Small intestine (tissue), 7 donors: Measurements from ENCODE around the gene HOXD4. TPM values are rescaled to one million over a fixed set of nuclear protein-coding genes. Genes with fewer than 3 reads are reported as not detected.

ENCODE experiments used
- DNase-seq, 2 donors: peaks; one replicate each; pipeline versions ENCODE4 v3.0.0 to v3.0.0-alpha.2; 2013
- FAIRE-seq: peaks from 2 replicates; lab custom pipeline; 2012; peaks lifted over from hg19 to GRCh38; lab: Jason Lieb, UNC
- H3K27ac ChIP-seq, 3 donors: one replicate each; pipeline ENCODE4 v1.5.1; 2013; ENCODE audit warnings: low read length in 2 of 3, mild to moderate bottlenecking in 2 of 3, control low read depth in 1 of 3, inconsistent platforms in 1 of 3, low read depth in 1 of 3, moderate library complexity in 1 of 3
- H3K27me3 ChIP-seq, 3 donors: one replicate each; pipeline ENCODE4 v1.6.1; 2013; ENCODE audit warnings: low read length in 3 of 3, inconsistent platforms in 1 of 3; ENCODE audit not compliant: control insufficient read depth in 3 of 3, insufficient read depth in 3 of 3
- H3K36me3 ChIP-seq, 3 donors: one replicate each; pipeline ENCODE4 v1.6.1; 2013; ENCODE audit warnings: low read length in 3 of 3, inconsistent platforms in 1 of 3, low read depth in 1 of 3, mild to moderate bottlenecking in 1 of 3, moderate library complexity in 1 of 3; ENCODE audit not compliant: control insufficient read depth in 3 of 3, insufficient read depth in 2 of 3
- H3K4me1 ChIP-seq, 3 donors: one replicate each; pipeline ENCODE4 v1.6.1; 2013; ENCODE audit warnings: low read length in 2 of 3, inconsistent platforms in 1 of 3, low read depth in 1 of 3, mild to moderate bottlenecking in 1 of 3, moderate library complexity in 1 of 3; ENCODE audit not compliant: control insufficient read depth in 3 of 3, insufficient read depth in 2 of 3
- H3K4me3 ChIP-seq, 3 donors: one replicate each; pipeline ENCODE4 v1.5.1; 2013; ENCODE audit warnings: low read length in 3 of 3, control low read depth in 1 of 3, inconsistent platforms in 1 of 3, low read depth in 1 of 3, mild to moderate bottlenecking in 1 of 3, moderate library complexity in 1 of 3
- H3K9me3 ChIP-seq, 2 donors: one replicate each; pipeline ENCODE4 v1.6.1; 2013; ENCODE audit warnings: low read depth in 1 of 2, low read length in 1 of 2; ENCODE audit not compliant: control insufficient read depth in 2 of 2, insufficient read depth in 1 of 2
- WGBS, 3 donors: extraction: QIAGEN DNeasy Blood & Tissue Kit; methylation state at CpG; one replicate each; pipeline ENCODE4 v1.1.7; 2013; 5-methylcytosine and 5-hydroxymethylcytosine counted together
- polyA plus RNA-seq, 4 donors: library from polyadenylated mRNA; stranded (reverse) in 3 of 4; unstranded in 1 of 4; fragments of 200-250 nt in 3 of 4; fragments of 120-200 nt in 1 of 4; gene quantifications; one replicate each; pipeline versions ENCODE4 v1.2.1 to v1.2.3, GENCODE V29; 2013
- donor health status: healthy with polysubstance abuse.
- donor health status: control.
- donor health status: control.
- donor health status: Bipolar disorder and iron deficiency.
- donor health status: healthy.

The HOXD4 gene
- polyA plus RNA-seq, 4 donors = 0.97 to 14.7 TPM; not detected in 2

DNA sequence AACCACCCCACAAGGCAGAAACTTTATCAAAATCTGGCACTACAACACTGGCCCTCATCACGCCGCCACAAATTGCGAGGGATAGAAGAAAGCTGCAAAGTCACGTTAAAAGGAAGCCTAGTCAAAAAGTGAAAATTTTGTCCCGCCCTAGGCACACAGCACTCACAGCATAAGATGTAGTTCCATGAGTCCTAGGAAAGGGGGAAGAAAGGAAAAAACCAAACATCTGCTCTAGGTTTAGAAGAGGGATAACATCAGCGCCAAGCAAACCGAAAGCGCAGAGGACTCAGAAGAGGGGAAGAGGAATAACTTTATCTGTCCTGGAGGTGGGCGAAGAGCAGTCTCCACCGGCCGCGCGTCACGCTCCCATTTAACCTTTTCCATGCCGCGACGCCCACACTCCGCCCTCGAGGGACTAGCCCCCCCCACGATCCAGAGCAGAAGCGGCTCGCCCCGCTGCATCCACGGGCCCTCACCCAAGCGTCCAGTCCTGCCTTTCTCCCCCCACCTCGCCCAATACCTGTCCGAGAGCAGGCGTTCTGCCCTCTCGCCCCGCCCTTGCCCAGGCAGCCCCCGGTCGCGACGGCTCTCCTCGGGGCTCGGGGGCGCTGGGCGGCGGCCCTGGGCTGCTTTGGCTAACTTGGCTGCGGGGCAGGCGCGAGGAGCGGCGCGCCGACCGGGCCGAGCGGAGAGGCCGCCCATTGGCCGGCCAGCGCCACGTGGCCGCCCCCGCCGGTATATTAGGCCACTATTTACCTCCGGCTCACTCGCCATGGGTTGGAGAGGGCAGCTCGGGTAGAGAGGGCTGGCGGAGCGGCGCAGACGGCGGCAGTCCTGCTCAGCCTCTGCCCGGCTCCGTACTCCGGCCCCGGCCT lies 36.8 kb downstream of the HOXD4 start, which contains the start of gene HOXD1:
Gene HOXD1, plus strand, starts transcription at position 770 of the 875 bp plus-strand sequence. CDS start 134 bp downstream, outside the sequence.
- no peaks in the 10 kb centered on the region for H3K9me3 ChIP-seq
- 1 to 4% (median 2%) methylated on average over 58 to 68 of the region's 68 CpGs for WGBS, 3 donors
- no peaks in the 10 kb centered on the region for H3K36me3 ChIP-seq
- peaks cover 4 to 65% (median 36%) of the 10 kb centered on the region in 3 donors for H3K27me3 ChIP-seq
- FAIRE-seq (no peak), DNase-seq (peak in 1 of 2 donors; percentile 73)
- peak within 1 kb of the TSS in 2 of 3 donors; percentile 39 to 46 for H3K27ac ChIP-seq
- peak within 1 kb of the TSS; percentile 44 to 56 (median 48) for H3K4me3 ChIP-seq
- peaks cover 0 to 4% (median 0%) of the 10 kb centered on the region in 3 donors for H3K4me1 ChIP-seq

DNA sequence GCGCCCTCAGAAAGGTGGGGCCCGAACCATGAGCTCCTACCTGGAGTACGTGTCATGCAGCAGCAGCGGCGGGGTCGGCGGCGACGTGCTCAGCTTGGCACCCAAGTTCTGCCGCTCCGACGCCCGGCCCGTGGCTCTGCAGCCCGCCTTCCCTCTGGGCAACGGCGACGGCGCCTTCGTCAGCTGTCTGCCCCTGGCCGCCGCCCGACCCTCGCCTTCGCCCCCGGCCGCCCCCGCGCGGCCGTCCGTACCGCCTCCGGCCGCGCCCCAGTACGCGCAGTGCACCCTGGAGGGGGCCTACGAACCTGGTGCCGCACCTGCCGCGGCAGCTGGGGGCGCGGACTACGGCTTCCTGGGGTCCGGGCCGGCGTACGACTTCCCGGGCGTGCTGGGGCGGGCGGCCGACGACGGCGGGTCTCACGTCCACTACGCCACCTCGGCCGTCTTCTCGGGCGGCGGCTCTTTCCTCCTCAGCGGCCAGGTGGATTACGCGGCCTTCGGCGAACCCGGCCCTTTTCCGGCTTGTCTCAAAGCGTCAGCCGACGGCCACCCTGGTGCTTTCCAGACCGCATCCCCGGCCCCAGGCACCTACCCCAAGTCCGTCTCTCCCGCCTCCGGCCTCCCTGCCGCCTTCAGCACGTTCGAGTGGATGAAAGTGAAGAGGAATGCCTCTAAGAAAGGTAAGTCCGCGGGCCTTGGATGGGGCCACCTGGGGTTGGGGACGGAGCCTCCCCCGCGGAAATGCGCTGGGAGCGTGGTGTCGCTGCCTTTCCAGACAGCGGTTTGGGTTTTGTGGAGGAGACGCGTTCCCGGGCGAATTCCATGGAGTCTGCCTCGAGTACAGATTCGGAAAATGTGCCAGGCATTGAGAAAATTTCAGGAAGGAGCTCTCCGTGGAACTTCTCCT lies 37.7 kb downstream of the HOXD4 start:
- Histone ChIP-seq H3K27me3 (peaks cover 4 to 63% (median 36%) of the 10 kb centered on the region in 3 donors), H3K4me3 (peak overlapping the region; percentile 44 to 56 (median 48)), H3K36me3 (no peaks in the 10 kb centered on the region), H3K27ac (peak overlapping the region in 2 of 3 donors; percentile 36 to 46), H3K9me3 (no peaks in the 10 kb centered on the region), H3K4me1 (peaks cover 0 to 4% (median 0%) of the 10 kb centered on the region in 3 donors)
- no peak for FAIRE-seq
- peak in 1 of 2 donors; percentile 60 for DNase-seq
- 2 to 4% (median 2%) methylated on average over 67 to 98 of the region's 98 CpGs for WGBS, 3 donors

DNA sequence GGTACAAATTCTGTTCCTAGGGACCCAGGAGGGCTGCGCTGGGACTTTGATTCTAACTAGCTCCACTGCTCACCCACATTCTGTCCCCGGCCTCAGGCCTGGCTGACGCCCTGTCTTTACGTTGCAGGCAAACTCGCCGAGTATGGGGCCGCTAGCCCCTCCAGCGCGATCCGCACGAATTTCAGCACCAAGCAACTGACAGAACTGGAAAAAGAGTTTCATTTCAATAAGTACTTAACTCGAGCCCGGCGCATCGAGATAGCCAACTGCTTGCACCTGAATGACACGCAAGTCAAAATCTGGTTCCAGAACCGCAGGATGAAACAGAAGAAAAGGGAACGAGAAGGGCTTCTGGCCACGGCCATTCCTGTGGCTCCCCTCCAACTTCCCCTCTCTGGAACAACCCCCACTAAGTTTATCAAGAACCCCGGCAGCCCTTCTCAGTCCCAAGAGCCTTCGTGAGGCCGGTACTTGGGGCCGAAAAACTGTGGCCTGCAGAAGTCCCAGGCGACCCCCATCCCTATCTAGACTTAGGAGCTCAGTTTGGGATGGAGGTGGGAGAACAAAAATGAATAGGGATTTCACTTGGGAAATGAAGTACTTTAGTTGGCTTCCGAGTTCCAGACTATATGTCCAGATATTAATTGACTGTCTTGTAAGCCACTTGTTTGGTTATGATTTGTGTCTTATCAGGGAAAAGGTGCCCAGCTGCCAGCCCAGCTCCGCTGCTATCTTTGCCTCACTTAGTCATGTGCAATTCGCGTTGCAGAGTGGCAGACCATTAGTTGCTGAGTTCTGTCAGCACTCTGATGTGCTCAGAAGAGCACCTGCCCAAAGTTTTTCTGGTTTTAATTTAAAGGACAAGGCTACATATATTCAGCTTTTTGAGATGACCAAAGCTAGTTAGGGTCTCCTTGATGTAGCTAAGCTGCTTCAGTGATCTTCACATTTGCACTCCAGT lies 38.6 kb downstream of the HOXD4 start:
- WGBS, 3 donors = 11 to 14% (median 12%) methylated on average over 28 of the region's 28 CpGs
- H3K9me3 ChIP-seq = no peaks in the 10 kb centered on the region
- DNase-seq (peak in 1 of 2 donors; percentile 32), FAIRE-seq (no peak)
- peaks cover 4 to 64% (median 33%) of the 10 kb centered on the region in 3 donors for H3K27me3 ChIP-seq
- H3K36me3 ChIP-seq = no peaks in the 10 kb centered on the region
- peak overlapping the region in 2 of 3 donors; percentile 34 to 48 for H3K4me3 ChIP-seq
- peaks cover 0 to 4% (median 0%) of the 10 kb centered on the region in 3 donors for H3K4me1 ChIP-seq
- H3K27ac ChIP-seq = no peak overlapping the region

DNA sequence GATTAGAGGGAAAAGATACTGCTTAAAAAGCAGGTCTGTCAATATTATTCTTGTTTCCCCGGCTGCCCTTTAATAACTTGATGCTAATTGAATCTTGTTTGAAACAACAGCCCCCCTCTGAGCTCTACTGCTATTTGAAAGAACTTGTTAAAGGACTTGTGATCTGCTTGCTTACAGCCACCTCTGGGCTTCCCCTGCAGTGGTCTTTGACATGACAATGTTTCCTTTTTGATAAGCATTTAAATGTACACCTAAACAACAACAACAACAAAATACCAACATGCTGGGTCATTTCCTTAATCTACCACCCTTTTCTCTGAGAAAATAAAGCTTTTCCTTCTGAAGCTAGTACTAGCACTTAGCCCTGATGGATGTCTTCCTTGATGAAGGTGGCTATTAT lies 41.0 kb downstream of the HOXD4 start:
- DNase-seq (no peak), FAIRE-seq (no peak)
- Histone ChIP-seq H3K27me3 (peaks cover 4 to 59% (median 30%) of the 10 kb centered on the region in 3 donors), H3K4me3 (no peak overlapping the region), H3K27ac (no peak overlapping the region), H3K4me1 (peaks cover 0 to 4% (median 0%) of the 10 kb centered on the region in 3 donors), H3K9me3 (no peaks in the 10 kb centered on the region), H3K36me3 (no peaks in the 10 kb centered on the region)
- 14 to 33% (median 27%) methylated on average over 1 of the region's 1 CpG for WGBS, 3 donors

DNA sequence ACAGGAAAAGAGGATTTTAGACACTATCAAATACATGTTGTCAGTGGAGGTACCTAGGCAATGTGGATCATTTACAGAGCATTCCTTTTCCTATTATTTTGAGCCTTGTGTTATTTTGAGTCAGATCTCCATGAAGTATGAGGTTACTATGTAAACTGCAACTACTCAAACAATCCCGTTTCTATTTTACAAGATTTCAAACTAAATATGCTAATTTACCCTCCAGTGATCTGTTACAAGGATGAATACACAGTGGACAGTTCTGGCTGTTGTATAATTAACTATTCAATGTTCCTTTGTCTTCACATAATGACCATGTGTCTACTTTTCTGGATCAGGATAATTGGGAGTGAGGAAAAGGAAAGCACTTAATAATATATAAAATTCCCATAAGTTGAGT lies 41.7 kb downstream of the HOXD4 start:
- FAIRE-seq = no peak
- no peak for DNase-seq
- Histone ChIP-seq H3K27ac (no peak overlapping the region), H3K36me3 (no peaks in the 10 kb centered on the region), H3K9me3 (no peaks in the 10 kb centered on the region), H3K4me1 (no peaks in the 10 kb centered on the region), H3K27me3 (peaks cover 4 to 52% (median 27%) of the 10 kb centered on the region in 3 donors), H3K4me3 (no peak overlapping the region)
- WGBS, 3 donors = 3 to 23% (median 20%) methylated on average over 1 of the region's 1 CpG

DNA sequence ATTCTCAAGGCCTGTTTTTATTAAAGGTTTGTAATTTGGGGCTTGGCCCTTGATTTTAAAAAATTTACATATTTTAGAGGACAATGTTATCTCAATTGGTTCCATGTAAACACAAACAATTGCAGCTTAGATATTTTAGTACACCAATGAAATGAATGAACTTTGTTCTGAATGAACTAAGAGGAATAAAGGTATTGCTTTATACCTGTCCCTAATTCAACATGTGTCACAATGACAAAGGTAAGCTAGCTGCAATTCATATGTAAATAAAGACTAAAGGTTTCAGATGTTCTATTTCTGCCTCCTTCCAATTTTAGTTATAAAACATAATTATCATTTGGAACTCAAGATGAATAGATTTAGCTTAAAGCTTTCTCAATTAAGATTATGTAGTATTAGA lies 48.6 kb downstream of the HOXD4 start:
- H3K27ac ChIP-seq = no peak overlapping the region
- FAIRE-seq (no peak), DNase-seq (no peak)
- H3K4me3 ChIP-seq = no peak overlapping the region
- H3K9me3 ChIP-seq = peaks cover 0 to 4% of the 10 kb centered on the region in 2 donors
- no peaks in the 10 kb centered on the region for H3K36me3 ChIP-seq
- H3K27me3 ChIP-seq = peaks cover 2 to 20% (median 3%) of the 10 kb centered on the region in 3 donors
- H3K4me1 ChIP-seq = no peaks in the 10 kb centered on the region

DNA sequence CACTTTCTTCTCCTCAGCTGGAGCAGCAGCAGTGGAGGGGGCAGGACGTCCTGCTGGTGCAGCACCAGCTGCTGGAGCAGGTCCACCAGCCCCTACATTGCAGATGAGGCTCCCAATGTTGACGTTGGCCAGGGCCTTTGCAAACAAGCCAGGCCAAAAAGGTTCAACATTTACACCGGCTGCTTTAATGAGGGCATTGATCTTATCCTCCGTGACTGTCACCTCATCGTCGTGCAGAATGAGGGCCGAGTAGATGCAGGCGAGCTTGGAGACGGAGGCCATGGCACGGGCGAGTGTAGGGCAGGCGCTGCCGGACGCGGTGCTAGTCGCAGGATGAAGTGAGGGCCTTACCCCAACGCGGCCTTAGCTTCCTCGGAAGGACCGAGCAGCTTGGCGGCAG lies 49.6 kb downstream of the HOXD4 start:
- FAIRE-seq (no peak), DNase-seq (no peak)
- peaks cover 2 to 20% (median 3%) of the 10 kb centered on the region in 3 donors for H3K27me3 ChIP-seq

More for the DNA sequence above, 49.6 kb downstream of the HOXD4 start:
- Histone ChIP-seq H3K4me1 (no peaks in the 10 kb centered on the region), H3K27ac (no peak overlapping the region), H3K4me3 (no peak overlapping the region), H3K9me3 (peaks cover 0 to 4% of the 10 kb centered on the region in 2 donors), H3K36me3 (no peaks in the 10 kb centered on the region)
- 71 to 76% (median 74%) methylated on average over 21 of the region's 21 CpGs for WGBS, 3 donors
